Vagina (tissue), 2 donors: ENCODE measurements around the gene MIA. TPM values are rescaled to one million over a fixed set of nuclear protein-coding genes. Genes with fewer than 3 reads are reported as not detected.
"Not testable (repeated sequence)": the region's sequence is repeated elsewhere in the genome, so short reads cannot be mapped to it uniquely, and the experiment has no call there.

Source experiments
- DNase-seq, 2 donors: peaks; one replicate each; pipeline ENCODE4 v3.0.0-alpha.2; 2017; ENCODE audit errors: extremely low spot score in 2 of 2
- H3K27ac ChIP-seq: fragments of 200-600 bp; sonication (generic); one replicate; pipeline ENCODE4 v1.5.1; 2019
- H3K27me3 ChIP-seq: fragments of 200-600 bp; sonication (generic); one replicate; pipeline ENCODE4 v1.5.1; 2019
- H3K36me3 ChIP-seq, 2 donors: fragments of 200-600 bp; sonication (generic); one replicate each; pipeline ENCODE4 v1.5.1; 2017 to 2019
- H3K4me1 ChIP-seq: fragments of 200-600 bp; sonication (generic); one replicate; pipeline ENCODE4 v1.5.1; 2019
- H3K4me3 ChIP-seq, 2 donors: fragments of 200-600 bp; sonication (generic); 1 replicate in 1 of 2; 2 replicates in 1 of 2; pipeline ENCODE4 v1.5.1; 2016 to 2019
- H3K9me3 ChIP-seq: fragments of 200-600 bp; sonication (generic); one replicate; pipeline ENCODE4 v1.5.1; 2019
- POLR2A ChIP-seq, 2 donors: fragments of 450-650 bp; IDR thresholded peaks; one replicate each; pipeline ENCODE4 v1.6.1; 2017; ENCODE audit warnings: antibody characterized with exemption in 2 of 2, mild to moderate bottlenecking in 2 of 2, moderate library complexity in 2 of 2
- POLR2AphosphoS5 ChIP-seq, 2 donors: sonication (generic); formaldehyde crosslinking; IDR thresholded peaks; one replicate each; pipeline ENCODE4 v1.9.0; 2017; ENCODE audit warnings: antibody characterized with exemption in 2 of 2, mild to moderate bottlenecking in 2 of 2, low read depth in 1 of 2; ENCODE audit not compliant: insufficient read depth in 1 of 2
- intact Hi-C: fragments of 100-400 bp; cut with DNase I; formaldehyde crosslinking; loops from one replicate; pipeline ENCODE4 v1.15.1; 2023
- total RNA-seq: library from RNA; depleted of rRNA; stranded (reverse); fragments of >200 nt; gene quantifications from one replicate; pipeline ENCODE4 v1.2.3, GENCODE V29; 2016
- TF ChIP-seq, protein P1 (sequence below), 3 experiments: fragments of 450-650 bp in 2 of 3; fragments of 200-600 bp in 1 of 3; sonication (generic) in 1 of 3; IDR thresholded peaks; one replicate each; pipeline ENCODE4 v1.5.1; 2017 to 2019; ENCODE audit warnings: antibody characterized with exemption in 3 of 3, mild to moderate bottlenecking in 2 of 3, moderate library complexity in 2 of 3

The MIA gene
- total RNA-seq, 1 donor from 2014 or later: 11.0 TPM

- Histone ChIP-seq H3K27ac (peak overlapping the region; percentile 88), H3K27me3 (no peaks in the 10 kb centered on the region), H3K36me3 (no peaks in the 10 kb centered on the region), H3K4me3 (peak overlapping the region; percentile 56 to 90), H3K4me1 (peaks cover 15% of the 10 kb centered on the region), H3K9me3 (no peaks in the 10 kb centered on the region)
- TF ChIP-seq POLR2A (IDR thresholded peaks at IDR 0.05): no peak
- no peak for TF ChIP-seq POLR2AphosphoS5 (IDR thresholded peaks at IDR 0.05; ENCODE audit: insufficient read depth in 1 of 2, low read depth in 1 of 2)
- TF ChIP-seq, protein P1, sequence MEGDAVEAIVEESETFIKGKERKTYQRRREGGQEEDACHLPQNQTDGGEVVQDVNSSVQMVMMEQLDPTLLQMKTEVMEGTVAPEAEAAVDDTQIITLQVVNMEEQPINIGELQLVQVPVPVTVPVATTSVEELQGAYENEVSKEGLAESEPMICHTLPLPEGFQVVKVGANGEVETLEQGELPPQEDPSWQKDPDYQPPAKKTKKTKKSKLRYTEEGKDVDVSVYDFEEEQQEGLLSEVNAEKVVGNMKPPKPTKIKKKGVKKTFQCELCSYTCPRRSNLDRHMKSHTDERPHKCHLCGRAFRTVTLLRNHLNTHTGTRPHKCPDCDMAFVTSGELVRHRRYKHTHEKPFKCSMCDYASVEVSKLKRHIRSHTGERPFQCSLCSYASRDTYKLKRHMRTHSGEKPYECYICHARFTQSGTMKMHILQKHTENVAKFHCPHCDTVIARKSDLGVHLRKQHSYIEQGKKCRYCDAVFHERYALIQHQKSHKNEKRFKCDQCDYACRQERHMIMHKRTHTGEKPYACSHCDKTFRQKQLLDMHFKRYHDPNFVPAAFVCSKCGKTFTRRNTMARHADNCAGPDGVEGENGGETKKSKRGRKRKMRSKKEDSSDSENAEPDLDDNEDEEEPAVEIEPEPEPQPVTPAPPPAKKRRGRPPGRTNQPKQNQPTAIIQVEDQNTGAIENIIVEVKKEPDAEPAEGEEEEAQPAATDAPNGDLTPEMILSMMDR (IDR thresholded peaks at IDR 0.05): no peak
- intact Hi-C loops: no loop called here
- DNase-seq: no peak
These were observed 3.5 kb downstream of the MIA start for GRCh38 chr19:40778706-40779284.

DNA sequence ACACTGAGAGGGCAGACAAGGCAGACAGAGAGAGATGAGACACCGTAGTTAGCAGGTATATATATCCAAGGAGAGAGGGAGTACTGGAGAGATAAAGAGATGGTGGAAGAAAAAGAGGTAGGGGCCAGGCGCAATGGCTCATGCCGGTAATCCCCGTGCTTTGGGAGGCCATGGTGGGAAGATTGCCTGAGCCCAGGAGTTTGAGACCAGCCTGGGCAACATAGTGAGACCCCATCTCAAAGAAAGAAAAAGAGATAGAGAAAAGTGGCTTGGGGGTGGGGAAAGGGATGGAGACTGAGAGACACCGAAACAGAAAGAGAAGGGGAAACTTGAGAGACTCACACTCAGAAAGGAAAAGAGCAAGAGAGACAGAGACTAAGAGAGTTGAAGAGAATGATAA, 5.3 kb downstream of the MIA start:
- Histone ChIP-seq H3K27ac (no peak overlapping the region), H3K4me1 (peaks cover 15% of the 10 kb centered on the region), H3K36me3 (peaks cover 0 to 3% of the 10 kb centered on the region in 2 donors), H3K9me3 (no peaks in the 10 kb centered on the region), H3K27me3 (no peaks in the 10 kb centered on the region), H3K4me3 (no peak overlapping the region)
- DNase-seq: no peak
- intact Hi-C loops: no loop called here
- TF ChIP-seq, protein P1 (IDR thresholded peaks at IDR 0.05): no peak
- TF ChIP-seq POLR2A (IDR thresholded peaks at IDR 0.05) (no peak), POLR2AphosphoS5 (IDR thresholded peaks at IDR 0.05; ENCODE audit: insufficient read depth in 1 of 2, low read depth in 1 of 2) (no peak)

DNA sequence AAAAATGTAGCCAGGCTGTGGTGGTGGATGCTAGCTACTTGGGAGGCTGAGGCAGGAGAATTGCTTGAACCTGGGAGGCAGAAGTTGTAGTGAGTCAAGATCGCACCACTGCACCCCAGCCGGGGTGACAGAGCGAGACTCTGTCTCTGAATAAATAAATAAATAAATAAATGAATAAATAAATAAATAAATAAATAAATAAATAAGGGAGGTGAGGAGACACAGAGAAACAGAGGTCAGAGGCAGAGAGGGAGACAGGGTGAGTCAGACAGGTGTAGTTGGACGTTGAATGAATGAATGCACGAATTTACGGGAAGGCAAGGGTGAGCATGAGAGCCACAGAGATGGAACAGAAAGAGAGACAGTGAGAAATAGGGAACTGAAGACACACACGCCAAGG, 5.8 kb downstream of the MIA start:
- TF ChIP-seq POLR2AphosphoS5 (IDR thresholded peaks at IDR 0.05; ENCODE audit: insufficient read depth in 1 of 2, low read depth in 1 of 2) (no peak), POLR2A (IDR thresholded peaks at IDR 0.05) (no peak)
- TF ChIP-seq, protein P1 (IDR thresholded peaks at IDR 0.05): no peak
- intact Hi-C loops: no loop called here
- H3K36me3 ChIP-seq: peaks cover 0 to 3% of the 10 kb centered on the region in 2 donors
- H3K27me3 ChIP-seq: no peaks in the 10 kb centered on the region
- DNase-seq: no peak
- H3K27ac ChIP-seq: no peak overlapping the region
- H3K4me3 ChIP-seq: no peak overlapping the region
- H3K4me1 ChIP-seq: peaks cover 15% of the 10 kb centered on the region
- H3K9me3 ChIP-seq: no peaks in the 10 kb centered on the region

DNA sequence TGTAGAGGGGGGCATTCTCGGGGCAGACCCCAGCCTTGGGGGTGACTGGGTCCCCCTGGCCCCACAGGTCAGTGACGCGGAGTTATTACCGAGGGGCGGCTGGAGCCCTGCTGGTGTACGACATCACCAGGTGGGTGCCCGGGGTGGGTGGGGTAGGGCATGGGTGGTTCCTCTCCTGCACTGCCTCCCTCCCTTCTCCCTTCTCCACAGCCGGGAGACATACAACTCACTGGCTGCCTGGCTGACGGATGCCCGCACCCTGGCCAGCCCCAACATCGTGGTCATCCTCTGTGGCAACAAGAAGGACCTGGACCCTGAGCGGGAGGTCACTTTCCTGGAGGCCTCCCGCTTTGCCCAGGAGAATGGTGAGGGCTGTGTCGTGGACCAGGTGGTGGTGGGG, 8.4 kb downstream of the MIA start:
- Histone ChIP-seq H3K27me3 (no peaks in the 10 kb centered on the region), H3K36me3 (peaks cover 0 to 6% of the 10 kb centered on the region in 2 donors), H3K27ac (no peak overlapping the region), H3K4me1 (peaks cover 5% of the 10 kb centered on the region), H3K9me3 (no peaks in the 10 kb centered on the region), H3K4me3 (no peak overlapping the region)
- TF ChIP-seq POLR2A (IDR thresholded peaks at IDR 0.05): no peak
- intact Hi-C loops: no loop called here
- DNase-seq: no peak

- H3K27me3 ChIP-seq, intact Hi-C loops, H3K9me3 ChIP-seq, H3K27ac ChIP-seq, DNase-seq, H3K4me1 ChIP-seq, H3K4me3 ChIP-seq, H3K36me3 ChIP-seq: not testable (repeated sequence)
These were observed 8.8 kb downstream of the MIA start for GRCh38 chr19:40784146-40784545.

DNA sequence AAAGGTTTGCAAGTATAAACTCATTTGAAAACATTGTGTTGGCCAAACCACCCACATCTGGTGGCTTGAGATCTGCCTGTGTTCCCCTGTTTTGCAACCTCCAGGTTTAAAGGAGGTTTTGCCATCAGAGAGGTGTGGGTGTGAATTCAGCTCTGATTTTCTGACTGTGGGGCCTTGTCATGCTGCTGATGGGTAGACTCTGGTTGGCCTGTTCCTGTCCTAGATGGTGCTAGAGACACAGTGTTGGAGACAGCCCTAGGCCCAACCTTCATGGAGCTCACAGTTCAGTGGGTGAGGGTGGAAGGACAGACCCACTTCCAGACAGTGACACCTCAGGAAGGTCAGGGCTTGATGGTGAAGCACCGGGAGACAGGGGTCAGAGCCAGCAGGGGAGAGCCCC, 10.2 kb downstream of the MIA start:
- H3K36me3 ChIP-seq: peaks cover 0 to 6% of the 10 kb centered on the region in 2 donors
- no peaks in the 10 kb centered on the region for H3K9me3 ChIP-seq
- no peak for TF ChIP-seq POLR2A (IDR thresholded peaks at IDR 0.05)
- TF ChIP-seq POLR2AphosphoS5 (IDR thresholded peaks at IDR 0.05; ENCODE audit: insufficient read depth in 1 of 2, low read depth in 1 of 2): no peak
- TF ChIP-seq, protein P1 (IDR thresholded peaks at IDR 0.05): no peak
- no peak overlapping the region for H3K27ac ChIP-seq
- no peaks in the 10 kb centered on the region for H3K27me3 ChIP-seq
- H3K4me3 ChIP-seq: no peak overlapping the region
- no peak for DNase-seq
- no peaks in the 10 kb centered on the region for H3K4me1 ChIP-seq
- intact Hi-C loops: no loop called here
